Testis (tissue), 2 donors: ENCODE measurements around the gene DOK6.

Source experiments
- CTCF ChIP-seq, 3 experiments: fragments of 450-650 bp in 2 of 3; fragments of 200-600 bp in 1 of 3; sonication (generic) in 1 of 3; IDR thresholded peaks; one replicate each; pipeline ENCODE4 v1.5.1; 2016 to 2019; ENCODE audit warnings: antibody characterized with exemption in 3 of 3, mild to moderate bottlenecking in 2 of 3, moderate library complexity in 1 of 3
- POLR2A ChIP-seq: fragments of 450-650 bp; IDR thresholded peaks from one replicate; pipeline ENCODE4 v1.6.1; 2017; ENCODE audit warnings: antibody characterized with exemption, mild to moderate bottlenecking, moderate library complexity

DNA sequence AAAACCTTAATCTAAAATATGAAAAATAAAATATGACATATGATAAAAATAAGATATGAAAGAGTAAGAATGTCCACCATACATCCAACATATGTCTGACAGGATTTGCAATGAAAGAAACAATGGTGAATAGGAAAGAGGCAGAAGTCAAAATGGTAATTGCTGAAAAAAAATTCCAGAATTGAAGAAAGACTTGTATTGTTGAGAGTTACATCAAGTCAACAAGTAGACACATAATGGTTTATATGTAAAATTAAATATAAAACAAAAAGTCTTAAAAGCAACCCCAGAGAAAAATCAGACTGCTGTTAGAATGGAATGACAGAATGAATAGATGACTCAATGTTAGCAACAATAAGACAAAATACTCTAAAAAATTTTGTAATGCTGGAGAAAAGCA is 255.1 kb downstream of the DOK6 start:
- no peak for TF ChIP-seq CTCF (IDR thresholded peaks at IDR 0.05)
- no peak for TF ChIP-seq POLR2A
